LNCaP clone FGC (cell line): ENCODE results near the gene TDRD9.

Experiments used
- DNase-seq: peaks from one replicate; pipeline ENCODE4 v3.0.0-alpha.2; 2011; ENCODE audit warnings: low read depth
- H3K4me3 ChIP-seq: 2 replicates; pipeline ENCODE4 v1.5.1; 2011; ENCODE audit warnings: mild to moderate bottlenecking, low read depth, low read length, control low read depth
- CTCF ChIP-seq: IDR thresholded peaks from 2 replicates; pipeline ENCODE4 v1.5.1; 2012; ENCODE audit warnings: mild to moderate bottlenecking; ENCODE audit not compliant: control insufficient read depth, insufficient read depth; ENCODE audit errors: extremely low read depth

The TDRD9 gene

DNA sequence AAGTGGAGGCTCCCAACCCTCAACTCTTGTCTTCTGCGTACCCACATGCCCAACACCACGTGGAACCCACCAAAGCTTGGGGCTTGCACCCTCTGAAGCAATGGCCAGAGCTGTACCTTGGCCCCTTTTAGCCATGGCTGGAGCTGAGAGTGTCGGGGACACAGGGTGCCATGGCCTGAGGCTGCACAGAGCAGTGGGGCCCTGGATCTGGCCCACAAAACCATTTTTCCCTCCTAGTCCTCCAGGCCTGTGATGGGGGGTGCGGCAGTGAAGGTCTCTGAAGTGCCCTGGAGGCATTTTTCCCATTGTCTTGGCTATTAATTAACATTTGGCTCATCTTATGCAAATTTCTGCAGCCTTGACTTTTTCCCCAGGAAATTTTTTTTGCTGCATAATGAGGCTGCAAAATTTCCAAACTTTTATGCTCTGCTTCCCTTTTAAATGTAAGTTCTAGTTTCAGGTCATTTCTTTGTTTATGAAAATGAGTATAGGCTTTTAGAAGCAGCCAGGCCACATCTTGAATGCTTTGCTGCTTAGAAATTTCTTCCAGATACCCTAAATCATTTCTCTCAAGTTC lies 138.6 kb downstream of the TDRD9 start:
- no peak overlapping the region for H3K4me3 ChIP-seq
- no peak for DNase-seq
- no peak for TF ChIP-seq CTCF

DNA sequence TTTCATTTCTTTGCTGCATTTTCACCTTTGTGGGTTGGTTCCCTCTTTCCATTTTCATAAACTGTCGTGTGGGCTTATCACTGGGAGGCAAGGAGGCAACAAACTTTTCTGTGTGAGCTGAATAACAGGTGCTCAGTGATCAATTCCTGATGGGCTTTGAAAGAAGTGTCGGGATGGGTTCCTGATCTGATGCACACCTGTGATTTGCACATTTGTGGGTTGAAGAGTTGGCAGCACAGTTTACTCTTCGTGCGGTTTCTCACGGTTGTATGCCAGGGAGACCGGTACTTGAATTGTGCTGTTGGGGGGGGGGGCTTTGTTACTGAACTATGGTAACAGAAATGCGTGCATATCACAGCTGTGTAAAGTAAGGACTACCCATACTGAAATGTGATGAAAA lies 141.3 kb downstream of the TDRD9 start:
- H3K4me3 ChIP-seq, result no peak overlapping the region
- no peak for DNase-seq
- no peak for TF ChIP-seq CTCF

DNA sequence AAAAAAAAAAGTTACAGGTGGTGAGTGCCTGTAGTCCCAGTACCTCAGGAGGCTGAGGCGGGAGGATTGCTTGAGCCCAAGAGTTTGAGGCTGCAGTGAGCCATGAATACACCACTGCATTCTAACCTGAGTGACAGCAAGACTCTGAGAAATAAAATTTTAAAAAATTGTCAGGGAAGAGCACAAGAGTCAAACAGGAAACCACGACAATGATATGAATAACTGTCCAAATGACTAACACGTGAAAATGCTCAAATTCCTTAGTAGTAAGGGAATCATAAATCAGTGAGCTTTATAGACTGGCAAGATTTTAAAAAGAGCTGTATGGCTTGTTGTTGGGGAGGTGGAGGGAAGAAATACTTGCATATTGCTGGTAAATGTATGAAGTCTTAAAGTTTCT lies 144.3 kb downstream of the TDRD9 start:
- no peak for TF ChIP-seq CTCF
- H3K4me3 ChIP-seq, result no peak overlapping the region
- DNase-seq, result no peak

GRCh38 chr14:104073764-104074163 lies 145.5 kb downstream of the TDRD9 start:
- DNase-seq, result no peak
- H3K4me3 ChIP-seq, result no peak overlapping the region
- no peak for TF ChIP-seq CTCF

DNA sequence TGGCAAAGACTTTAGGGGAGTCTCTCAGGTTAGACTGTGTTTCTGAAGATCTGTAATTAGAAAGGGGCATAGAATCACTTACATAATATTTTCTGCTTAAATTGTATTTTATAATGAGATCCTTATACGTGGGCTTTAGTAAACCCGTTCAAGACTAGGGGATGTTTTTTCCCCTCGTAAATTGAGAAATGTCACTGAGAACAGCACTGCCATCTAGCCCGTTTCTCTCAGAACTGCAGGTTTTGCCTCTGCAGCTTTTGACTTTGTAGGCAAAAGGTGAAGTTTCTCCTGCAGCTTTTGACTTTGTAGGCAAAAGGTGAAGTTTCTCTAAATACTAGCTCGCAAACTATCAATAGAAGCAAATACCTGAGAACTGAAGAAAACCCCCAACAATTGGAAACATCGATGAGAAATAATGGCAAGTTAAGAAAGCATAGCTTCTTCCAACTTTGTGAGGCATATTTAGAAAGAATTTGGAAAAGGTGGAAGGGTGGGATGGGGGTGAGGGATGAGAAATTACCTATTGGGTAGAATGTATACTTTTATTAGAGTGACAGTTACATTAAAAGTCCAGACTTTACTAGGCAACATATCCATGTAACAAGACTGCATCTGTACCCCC lies 147.4 kb downstream of the TDRD9 start:
- DNase-seq, result no peak
- peak; percentile 63 for TF ChIP-seq CTCF
- no peak overlapping the region for H3K4me3 ChIP-seq

DNA sequence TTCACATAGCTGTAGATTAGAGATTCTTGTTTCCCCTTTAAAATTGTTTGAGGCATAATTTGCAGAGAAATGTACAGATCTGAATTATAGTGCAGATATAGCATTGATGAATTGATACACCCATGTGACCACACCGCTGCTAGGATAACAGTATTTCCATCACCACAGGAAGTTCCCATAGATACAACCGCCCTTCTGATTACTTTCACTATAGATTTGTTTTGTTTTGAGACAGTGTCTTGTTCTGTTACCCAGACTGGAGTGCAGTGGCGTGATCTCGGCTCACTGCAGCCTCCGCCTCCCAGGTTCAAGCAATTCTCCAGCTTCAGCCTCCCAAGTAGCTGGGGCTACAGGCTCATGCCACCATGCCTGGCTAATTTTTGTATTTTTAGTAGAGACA lies 148.5 kb downstream of the TDRD9 start:
- no peak for DNase-seq
- no peak for TF ChIP-seq CTCF
- H3K4me3 ChIP-seq, result no peak overlapping the region

DNA sequence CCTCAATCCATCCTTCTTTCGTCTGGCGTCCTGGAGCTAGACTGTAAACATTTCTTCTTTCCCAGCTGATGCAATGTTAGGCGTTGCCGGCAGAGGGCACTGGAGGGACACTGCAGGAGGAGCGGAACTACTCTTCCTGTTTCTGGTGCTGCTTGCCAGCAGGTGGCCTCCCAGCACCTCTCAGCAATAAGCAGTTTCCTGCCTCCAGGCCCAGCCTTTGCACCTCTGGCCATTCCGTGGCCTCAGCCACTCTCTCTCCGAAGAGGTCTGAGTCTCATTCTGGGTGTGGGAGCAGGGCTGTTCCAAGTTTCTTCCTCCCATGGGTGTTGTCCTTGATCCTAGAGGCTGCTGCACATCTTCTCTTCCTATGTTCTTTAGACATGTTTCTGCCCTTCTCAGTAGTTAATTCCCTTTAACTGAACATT lies 149.8 kb downstream of the TDRD9 start:
- H3K4me3 ChIP-seq, result no peak overlapping the region
- DNase-seq, result peak; percentile 84
- TF ChIP-seq CTCF, result peak; percentile 100
